ENCODE results near the gene INPP4B. TPM values are rescaled to one million over a fixed set of nuclear protein-coding genes. Genes with fewer than 3 reads are reported as not detected.

Gene INPP4B
- total and polyA plus RNA-seq, 2 of the 4 experiments (the other 2 are of a cell fraction), result 1.8 to 14.0 TPM

DNA sequence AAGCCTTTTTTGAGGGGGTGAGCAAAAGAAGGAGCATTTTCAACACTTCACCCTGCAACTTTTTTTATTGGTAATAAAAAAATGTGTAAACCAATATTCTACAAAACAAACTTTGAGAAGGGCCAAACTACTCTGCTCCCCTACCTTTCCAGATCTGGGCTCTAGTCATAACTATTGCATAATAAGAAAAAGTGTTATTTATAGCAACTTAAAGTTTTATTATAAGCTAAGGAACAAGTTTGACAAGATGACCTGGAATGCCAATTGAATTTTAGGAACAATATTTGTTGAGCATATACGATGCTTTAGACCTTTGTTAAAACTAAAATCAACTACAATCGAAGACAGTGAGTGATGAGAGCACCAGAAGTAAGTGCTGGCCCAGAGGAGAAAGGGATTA is 800.1 kb downstream of the INPP4B start:
- Histone ChIP-seq H3K14ac (replicated peaks; ENCODE audit: low read depth, low read length) (no peak overlapping the region), H4K20me1 (ENCODE audit: insufficient read depth, low read length) (no peaks in the 10 kb centered on the region), H3K9ac (ENCODE audit: low read depth, low read length) (no peak overlapping the region), H4K5ac (ENCODE audit: low read depth, low read length) (no peak overlapping the region), H2AFZ (replicated peaks; ENCODE audit: low read length, poor library complexity) (no peak overlapping the region), H2AK5ac (ENCODE audit: low read depth, low read length) (no peak overlapping the region), H3K4ac (ENCODE audit: low read depth, low read length) (no peak overlapping the region), H3K27me3 (ENCODE audit: control insufficient read depth, insufficient read depth, low read length) (no peaks in the 10 kb centered on the region), H2BK120ac (ENCODE audit: low read depth, low read length) (no peak overlapping the region), H3K18ac (ENCODE audit: low read depth, low read length) (no peak overlapping the region), H3K27ac (ENCODE audit: insufficient read depth, low read length) (no peak overlapping the region), H3K4me1 (ENCODE audit: control insufficient read depth, insufficient read depth, low read length) (peaks cover 4% of the 10 kb centered on the region; the same call in 1 of the 2 replicates), H3K36me3 (ENCODE audit: control insufficient read depth, insufficient read depth, low read length) (no peaks in the 10 kb centered on the region), H2AK9ac (replicated peaks; ENCODE audit: low read depth, low read length, poor library complexity) (no peak overlapping the region), H4K91ac (ENCODE audit: insufficient read depth, low read depth, low read length) (no peak overlapping the region), H3K4me3 (ENCODE audit: insufficient read depth, low read depth, low read length) (no peak overlapping the region), H3K4me2 (ENCODE audit: low read depth, low read length) (no peak overlapping the region), H3K23ac (ENCODE audit: low read depth, low read length) (no peak overlapping the region), H2BK5ac (ENCODE audit: low read depth, low read length, poor library complexity, severe bottlenecking) (no peak overlapping the region), H3K79me1 (ENCODE audit: low read depth in 1 of 2, low read length in 2 of 2) (no peaks in the 10 kb centered on the region), H2BK20ac (ENCODE audit: low read depth, low read length) (no peak overlapping the region), H3K56ac (ENCODE audit: extremely low read depth, insufficient read depth, low read length) (no peak overlapping the region), H3K9me1 (ENCODE audit: insufficient read depth, low read length) (0 out of 2 replicates have a peak, but pooled peaks cover 2% of the 10 kb centered on the region), H2BK15ac (ENCODE audit: low read depth, low read length) (no peak overlapping the region), H3K9me3 (ENCODE audit: control insufficient read depth, insufficient read depth, low read length) (no peaks in the 10 kb centered on the region), H4K8ac (ENCODE audit: low read depth in 2 of 2, low read length in 2 of 2) (no peak overlapping the region)
- DNase-seq (no peak), ATAC-seq (ENCODE audit: low read depth) (no peak)
- CTCF ChIA-PET, result no interaction called here
- intact Hi-C loops (cut with micrococcal nuclease), result no loop called here
- dilution Hi-C loops (cut with HindIII; ENCODE audit: low sequenced_read_pairs, unreplicated experiment), result no loop called here
- POLR2A ChIA-PET (ENCODE audit: unreplicated experiment), result no interaction called here
- TF ChIP-seq RAD21 (IDR thresholded peaks at IDR 0.05; ENCODE audit: low read length) (no peak), RCOR1 (IDR thresholded peaks at IDR 0.05; ENCODE audit: insufficient replicate concordance, low read length) (no peak), BHLHE40 (IDR thresholded peaks at IDR 0.05; ENCODE audit: low read depth, low read length) (no peak), SMC3 (IDR thresholded peaks at IDR 0.05; ENCODE audit: low read depth, low read length) (no peak), MAFK (IDR thresholded peaks at IDR 0.05; ENCODE audit: low read depth, low read length) (no peak), FOS (IDR thresholded peaks at IDR 0.05; ENCODE audit: low read depth, low read length) (no peak), CHD1 (IDR thresholded peaks at IDR 0.05; ENCODE audit: low read depth, low read length) (no peak), RFX5 (IDR thresholded peaks at IDR 0.05; ENCODE audit: low read depth, low read length) (no peak), MAZ (IDR thresholded peaks at IDR 0.05; ENCODE audit: borderline replicate concordance, low read depth, low read length) (no peak), CEBPB (IDR thresholded peaks at IDR 0.05; ENCODE audit: low read depth, low read length) (no peak), NFE2L2 (IDR thresholded peaks at IDR 0.05; ENCODE audit: low read depth, low read length) (no peak), POLR2A (IDR thresholded peaks at IDR 0.05; ENCODE audit: low read depth, low read length) (no peak)
- TF ChIP-seq, protein P1, sequence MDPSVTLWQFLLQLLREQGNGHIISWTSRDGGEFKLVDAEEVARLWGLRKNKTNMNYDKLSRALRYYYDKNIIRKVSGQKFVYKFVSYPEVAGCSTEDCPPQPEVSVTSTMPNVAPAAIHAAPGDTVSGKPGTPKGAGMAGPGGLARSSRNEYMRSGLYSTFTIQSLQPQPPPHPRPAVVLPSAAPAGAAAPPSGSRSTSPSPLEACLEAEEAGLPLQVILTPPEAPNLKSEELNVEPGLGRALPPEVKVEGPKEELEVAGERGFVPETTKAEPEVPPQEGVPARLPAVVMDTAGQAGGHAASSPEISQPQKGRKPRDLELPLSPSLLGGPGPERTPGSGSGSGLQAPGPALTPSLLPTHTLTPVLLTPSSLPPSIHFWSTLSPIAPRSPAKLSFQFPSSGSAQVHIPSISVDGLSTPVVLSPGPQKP (IDR thresholded peaks at IDR 0.05; ENCODE audit: borderline replicate concordance, low read depth, low read length), result no peak
- TF ChIP-seq, protein P2, sequence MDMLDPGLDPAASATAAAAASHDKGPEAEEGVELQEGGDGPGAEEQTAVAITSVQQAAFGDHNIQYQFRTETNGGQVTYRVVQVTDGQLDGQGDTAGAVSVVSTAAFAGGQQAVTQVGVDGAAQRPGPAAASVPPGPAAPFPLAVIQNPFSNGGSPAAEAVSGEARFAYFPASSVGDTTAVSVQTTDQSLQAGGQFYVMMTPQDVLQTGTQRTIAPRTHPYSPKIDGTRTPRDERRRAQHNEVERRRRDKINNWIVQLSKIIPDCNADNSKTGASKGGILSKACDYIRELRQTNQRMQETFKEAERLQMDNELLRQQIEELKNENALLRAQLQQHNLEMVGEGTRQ (IDR thresholded peaks at IDR 0.05; ENCODE audit: low read depth, low read length), result no peak
- TF ChIP-seq, protein P3, sequence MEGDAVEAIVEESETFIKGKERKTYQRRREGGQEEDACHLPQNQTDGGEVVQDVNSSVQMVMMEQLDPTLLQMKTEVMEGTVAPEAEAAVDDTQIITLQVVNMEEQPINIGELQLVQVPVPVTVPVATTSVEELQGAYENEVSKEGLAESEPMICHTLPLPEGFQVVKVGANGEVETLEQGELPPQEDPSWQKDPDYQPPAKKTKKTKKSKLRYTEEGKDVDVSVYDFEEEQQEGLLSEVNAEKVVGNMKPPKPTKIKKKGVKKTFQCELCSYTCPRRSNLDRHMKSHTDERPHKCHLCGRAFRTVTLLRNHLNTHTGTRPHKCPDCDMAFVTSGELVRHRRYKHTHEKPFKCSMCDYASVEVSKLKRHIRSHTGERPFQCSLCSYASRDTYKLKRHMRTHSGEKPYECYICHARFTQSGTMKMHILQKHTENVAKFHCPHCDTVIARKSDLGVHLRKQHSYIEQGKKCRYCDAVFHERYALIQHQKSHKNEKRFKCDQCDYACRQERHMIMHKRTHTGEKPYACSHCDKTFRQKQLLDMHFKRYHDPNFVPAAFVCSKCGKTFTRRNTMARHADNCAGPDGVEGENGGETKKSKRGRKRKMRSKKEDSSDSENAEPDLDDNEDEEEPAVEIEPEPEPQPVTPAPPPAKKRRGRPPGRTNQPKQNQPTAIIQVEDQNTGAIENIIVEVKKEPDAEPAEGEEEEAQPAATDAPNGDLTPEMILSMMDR (conservative IDR thresholded peaks at IDR 0.05; ENCODE audit: low read depth, low read length), result no peak
- BruUV-seq (replicated peaks), result no TSS peak
- WGBS, 2 experiments (ENCODE audit: extremely low coverage in 2 of 2, insufficient read length in 1 of 2), result no CpG with 5 or more reads among the region's 2 CpGs
- in situ Hi-C loops (cut with MboI; ENCODE audit: low sequenced_read_pairs), result no loop called here
